GM19467 (cell line): ENCODE data around the gene KRT71.

ENCODE experiments used
- ATAC-seq: cut with Tn5 transposase; IDR thresholded peaks from one replicate; pipeline ENCODE4 v1.9.1; 2021; ENCODE audit warnings: mild to moderate bottlenecking, moderate library complexity; ENCODE audit not compliant: unreplicated experiment

The KRT71 gene

GRCh38 chr12:52575948-52576347 lies 23.0 kb upstream of the KRT71 start:
- no peak for ATAC-seq

- ATAC-seq = no peak
These were observed 22.3 kb upstream of the KRT71 start for GRCh38 chr12:52575256-52575655.

- no peak for ATAC-seq
These were observed 20.8 kb upstream of the KRT71 start, which contains the start of gene KRT74 for GRCh38 chr12:52573743-52574142. TSS of gene KRT74 (minus strand) at chr12:52573843. CDS start at chr12:52573777, 66 bp downstream.

GRCh38 chr12:52573306-52573705 lies 20.4 kb upstream of the KRT71 start:
- no peak for ATAC-seq

- ATAC-seq = no peak
These were observed 17.6 kb upstream of the KRT71 start for GRCh38 chr12:52570511-52570910.

GRCh38 chr12:52568111-52568510 lies 15.2 kb upstream of the KRT71 start:
- no peak for ATAC-seq

- no peak for ATAC-seq
These were observed 13.9 kb upstream of the KRT71 start for GRCh38 chr12:52566847-52567291.

- no peak for ATAC-seq
These were observed 11.6 kb upstream of the KRT71 start for GRCh38 chr12:52564582-52564981.

- no peak for ATAC-seq
These were observed 9.0 kb upstream of the KRT71 start for GRCh38 chr12:52561880-52562449.

- no peak for ATAC-seq
These were observed 7.0 kb upstream of the KRT71 start for GRCh38 chr12:52559979-52560378.

- ATAC-seq = no peak
These were observed 6.0 kb upstream of the KRT71 start for GRCh38 chr12:52558781-52559445.

- no peak for ATAC-seq
These were observed 4.5 kb upstream of the KRT71 start for GRCh38 chr12:52557476-52557875.

GRCh38 chr12:52555577-52555976 lies 2.6 kb upstream of the KRT71 start:
- no peak for ATAC-seq

- ATAC-seq = no peak
These were observed 890 bp downstream of the KRT71 start for GRCh38 chr12:52552055-52552454.

- no peak for ATAC-seq
These were observed 1.6 kb downstream of the KRT71 start for GRCh38 chr12:52551216-52551865.

GRCh38 chr12:52546126-52546525 lies 6.8 kb downstream of the KRT71 start:
- ATAC-seq = no peak

GRCh38 chr12:52543985-52544883 lies 8.7 kb downstream of the KRT71 start:
- no peak for ATAC-seq

- ATAC-seq = no peak
These were observed 10.1 kb downstream of the KRT71 start for GRCh38 chr12:52542785-52543318.

- no peak for ATAC-seq
These were observed 10.8 kb downstream of the KRT71 start for GRCh38 chr12:52542157-52542556.

GRCh38 chr12:52541709-52542108 lies 11.2 kb downstream of the KRT71 start:
- ATAC-seq = no peak

- ATAC-seq = no peak
These were observed 12.4 kb downstream of the KRT71 start for GRCh38 chr12:52540531-52540930.
